Spinal cord (tissue), 10 donors: Measurements from ENCODE around the gene FAM204A. TPM values are rescaled to one million over a fixed set of nuclear protein-coding genes. Genes with fewer than 3 reads are reported as not detected.
A peak's percentile ranks its signal among the peaks of the same experiment; 100 is the strongest.

Source experiments
- DNase-seq, 6 donors: peaks; one replicate each; pipeline versions ENCODE4 v3.0.0 to v3.0.0-alpha.2; 2013 to 2015; ENCODE audit warnings: low spot score in 6 of 6, low read depth in 4 of 6
- H3K27ac ChIP-seq: one replicate; pipeline ENCODE4 v1.5.1; 2013; ENCODE audit warnings: low read depth, low read length, control low read depth
- H3K27me3 ChIP-seq: one replicate; pipeline ENCODE4 v1.6.1; 2013; ENCODE audit warnings: low read length; ENCODE audit not compliant: control insufficient read depth, insufficient read depth
- H3K36me3 ChIP-seq: one replicate; pipeline ENCODE4 v1.6.1; 2013; ENCODE audit warnings: low read length; ENCODE audit not compliant: control insufficient read depth, insufficient read depth
- H3K4me1 ChIP-seq: one replicate; pipeline ENCODE4 v1.6.1; 2013; ENCODE audit warnings: low read length; ENCODE audit not compliant: control insufficient read depth, insufficient read depth
- H3K4me3 ChIP-seq: one replicate; pipeline ENCODE4 v1.5.1; 2013; ENCODE audit warnings: low read depth, low read length, control low read depth
- H3K9me3 ChIP-seq: one replicate; pipeline ENCODE4 v1.6.1; 2013; ENCODE audit warnings: low read length; ENCODE audit not compliant: control insufficient read depth, insufficient read depth
- WGBS: methylation state at CpG from one replicate; pipeline ENCODE4 v1.1.5; 2013; ENCODE audit warnings: missing lambda C conversion rate; ENCODE audit not compliant: insufficient coverage; 5-methylcytosine and 5-hydroxymethylcytosine counted together
- long read RNA-seq, 4 donors: transcript quantifications; one replicate each; lab custom pipeline, GENCODE V29; 2026
- polyA plus RNA-seq, 2 donors: library from polyadenylated mRNA; unstranded; fragments of 120-200 nt; gene quantifications; one replicate each; pipeline ENCODE4 v1.2.1, GENCODE V29; 2013; ENCODE audit not compliant: insufficient read length in 2 of 2
- total RNA-seq, 2 donors: library from RNA; depleted of rRNA in 1 of 2; stranded (reverse); fragments of 120-200 nt in 1 of 2; fragments of >200 nt in 1 of 2; gene quantifications; one replicate each; pipeline versions ENCODE4 v1.2.3 to v1.2.4, GENCODE V29; 2013 to 2014
- donor health status: healthy.

Gene FAM204A
- total RNA-seq, result 10 to 100 TPM; 56.9 to 85.2 TPM
- polyA plus RNA-seq, result 10 to 100 TPM; 58.5 to 68.3 TPM
- long read RNA-seq, donor 1, full-length matches to known transcripts, result 20 of 20 reads
- long read RNA-seq, donor 1, partial matches to known transcripts, result 0 of 20 reads
- long read RNA-seq, donor 1, other reads (novel, unspliced or antisense), result 0 of 20 reads
- long read RNA-seq, donor 2, full-length matches to known transcripts, result 5 of 5 reads
- long read RNA-seq, donor 2, partial matches to known transcripts, result 0 of 5 reads
- long read RNA-seq, donor 2, other reads (novel, unspliced or antisense), result 0 of 5 reads
- long read RNA-seq, donor 3, full-length matches to known transcripts, result 5 of 5 reads
- long read RNA-seq, donor 3, partial matches to known transcripts, result 0 of 5 reads
- long read RNA-seq, donor 3, other reads (novel, unspliced or antisense), result 0 of 5 reads
- long read RNA-seq, donor 4, full-length matches to known transcripts, result 25 of 117 reads
- long read RNA-seq, donor 4, partial matches to known transcripts, result 92 of 117 reads
- long read RNA-seq, donor 4, other reads (novel, unspliced or antisense), result 0 of 117 reads

GRCh38 chr10:118341791-118342637 is at the start of gene FAM204A:
Gene FAM204A, minus strand, starts transcription at chr10:118342324. Its CDS starts 5,909 bp downstream, at chr10:118336415.
- Histone ChIP-seq H3K27ac (peak within 1 kb of the TSS; percentile 86), H3K27me3 (no peaks in the 10 kb centered on the region), H3K4me1 (no peaks in the 10 kb centered on the region), H3K36me3 (no peaks in the 10 kb centered on the region), H3K9me3 (no peaks in the 10 kb centered on the region), H3K4me3 (peak within 1 kb of the TSS; percentile 83)
- WGBS, result 0% methylated on average over 44 of the region's 45 CpGs
- DNase-seq, result peak; percentile 91 to 99 (median 95)

- no CpG with 5 or more reads among the region's 1 CpG for WGBS
- DNase-seq, result no peak
- Histone ChIP-seq H3K4me3 (no peak overlapping the region), H3K36me3 (no peaks in the 10 kb centered on the region), H3K27me3 (peaks cover 6% of the 10 kb centered on the region), H3K9me3 (no peaks in the 10 kb centered on the region), H3K27ac (no peak overlapping the region), H3K4me1 (no peaks in the 10 kb centered on the region)
These were observed 41.6 kb upstream of the FAM204A start for GRCh38 chr10:118383699-118384098.

GRCh38 chr10:118383063-118383689 is 41.1 kb upstream of the FAM204A start:
- peaks cover 6% of the 10 kb centered on the region for H3K27me3 ChIP-seq
- H3K36me3 ChIP-seq, result no peaks in the 10 kb centered on the region
- WGBS, result 56% methylated on average over 2 of the region's 4 CpGs
- no peaks in the 10 kb centered on the region for H3K9me3 ChIP-seq
- no peak for DNase-seq
- no peaks in the 10 kb centered on the region for H3K4me1 ChIP-seq
- no peak overlapping the region for H3K4me3 ChIP-seq
- no peak overlapping the region for H3K27ac ChIP-seq

- Histone ChIP-seq H3K4me1 (no peaks in the 10 kb centered on the region), H3K36me3 (no peaks in the 10 kb centered on the region), H3K27ac (no peak overlapping the region), H3K9me3 (no peaks in the 10 kb centered on the region), H3K27me3 (no peaks in the 10 kb centered on the region), H3K4me3 (no peak overlapping the region)
- no peak for DNase-seq
These were observed 32.3 kb upstream of the FAM204A start for GRCh38 chr10:118374404-118374803.

DNA sequence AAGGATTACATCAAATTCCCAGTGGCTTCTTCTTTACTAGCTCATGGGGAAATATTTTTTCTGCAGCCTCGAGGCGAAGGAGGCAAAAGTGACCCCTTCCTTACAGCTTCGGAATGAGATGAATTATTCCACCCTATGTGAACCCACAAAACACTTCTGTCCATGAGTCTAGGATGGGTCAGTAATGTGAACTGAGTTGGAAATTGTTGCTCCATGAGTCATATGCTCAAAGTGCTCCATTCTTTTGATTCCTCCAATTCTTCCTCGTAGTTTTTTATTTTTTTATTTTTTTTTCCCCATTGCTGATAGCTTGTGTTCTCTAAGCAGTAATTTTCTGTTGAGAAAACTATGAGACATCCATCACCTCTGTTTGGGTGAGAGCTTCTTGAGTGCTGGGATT is 31.7 kb upstream of the FAM204A start:
- Histone ChIP-seq H3K27me3 (no peaks in the 10 kb centered on the region), H3K27ac (no peak overlapping the region), H3K36me3 (no peaks in the 10 kb centered on the region), H3K9me3 (no peaks in the 10 kb centered on the region), H3K4me3 (no peak overlapping the region), H3K4me1 (no peaks in the 10 kb centered on the region)
- no CpG with 5 or more reads among the region's 4 CpGs for WGBS
- peak in 1 of 6 donors; percentile 20 for DNase-seq

- no peak overlapping the region for H3K27ac ChIP-seq
- no peak overlapping the region for H3K4me3 ChIP-seq
- no peaks in the 10 kb centered on the region for H3K36me3 ChIP-seq
- DNase-seq, result peak in 1 of 6 donors; percentile 31
- peaks cover 2% of the 10 kb centered on the region for H3K9me3 ChIP-seq
- 100% methylated on average over 1 of the region's 2 CpGs for WGBS
- H3K4me1 ChIP-seq, result no peaks in the 10 kb centered on the region
- H3K27me3 ChIP-seq, result no peaks in the 10 kb centered on the region
These were observed 28.4 kb upstream of the FAM204A start for GRCh38 chr10:118370499-118370898.

DNA sequence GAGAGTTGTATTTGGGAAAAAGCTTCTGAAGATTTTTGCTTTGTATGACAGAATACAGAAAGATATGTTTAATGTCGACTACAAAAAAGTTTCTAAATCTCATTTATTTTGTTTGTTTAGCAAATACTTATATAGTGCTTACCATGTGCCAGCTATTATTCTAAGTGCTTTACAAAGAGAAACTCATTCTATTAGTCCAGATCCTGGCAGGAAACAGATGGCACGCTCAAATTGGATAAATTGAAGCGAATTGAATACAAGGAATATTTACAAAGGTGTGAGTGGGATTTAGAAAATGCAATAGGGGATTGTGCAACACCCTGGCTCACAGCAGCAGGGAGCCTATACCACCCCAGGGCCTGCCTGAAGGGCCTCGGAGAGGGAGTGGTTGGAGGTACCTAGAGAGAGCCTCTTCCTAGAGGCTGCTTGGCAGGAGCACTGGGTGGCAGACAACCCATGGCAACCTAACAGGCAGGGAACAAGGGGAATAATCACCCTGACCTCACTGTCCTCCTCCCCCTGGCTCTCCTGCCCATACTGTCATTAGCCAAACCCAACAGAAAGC is 27.6 kb upstream of the FAM204A start:
- Histone ChIP-seq H3K36me3 (no peaks in the 10 kb centered on the region), H3K27me3 (no peaks in the 10 kb centered on the region), H3K27ac (no peak overlapping the region), H3K4me1 (no peaks in the 10 kb centered on the region), H3K9me3 (peaks cover 4% of the 10 kb centered on the region), H3K4me3 (no peak overlapping the region)
- peak in 1 of 6 donors; percentile 51 for DNase-seq
- 75% methylated on average over 3 of the region's 4 CpGs for WGBS

DNA sequence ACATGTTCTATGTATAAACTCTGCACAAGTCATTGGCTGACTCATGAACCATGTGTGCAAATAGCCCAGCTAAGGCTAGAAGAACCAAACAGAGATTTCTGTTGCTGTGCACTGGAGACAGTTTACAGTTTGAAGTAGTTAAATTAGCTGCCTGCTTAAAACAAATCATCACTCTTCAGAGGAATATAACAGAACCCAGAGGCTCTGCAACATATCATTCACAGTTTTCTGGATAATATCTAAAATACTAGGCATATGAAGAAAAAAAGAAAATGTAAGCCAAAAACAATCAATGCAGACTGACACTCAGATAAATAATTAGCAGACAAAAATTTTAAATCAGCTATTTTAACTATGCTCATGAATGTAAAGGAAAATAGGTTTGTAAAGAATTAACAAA is 23.6 kb upstream of the FAM204A start:
- Histone ChIP-seq H3K27ac (no peak overlapping the region), H3K4me1 (no peaks in the 10 kb centered on the region), H3K4me3 (no peak overlapping the region), H3K9me3 (peaks cover 4% of the 10 kb centered on the region), H3K27me3 (no peaks in the 10 kb centered on the region), H3K36me3 (no peaks in the 10 kb centered on the region)
- DNase-seq, result no peak

- WGBS, result 100% methylated on average over 1 of the region's 1 CpG
- no peaks in the 10 kb centered on the region for H3K36me3 ChIP-seq
- no peak overlapping the region for H3K4me3 ChIP-seq
- peaks cover 4% of the 10 kb centered on the region for H3K9me3 ChIP-seq
- DNase-seq, result no peak
- no peaks in the 10 kb centered on the region for H3K4me1 ChIP-seq
- no peaks in the 10 kb centered on the region for H3K27me3 ChIP-seq
- H3K27ac ChIP-seq, result no peak overlapping the region
These were observed 20.0 kb upstream of the FAM204A start for GRCh38 chr10:118362103-118362502.
